Uterus (tissue), 2 donors: ENCODE measurements around the gene STARD10.

Experiments used
- CTCF ChIP-seq, 4 experiments: fragments of 200-600 bp in 2 of 4; fragments of 450-650 bp in 2 of 4; sonication (generic) in 2 of 4; IDR thresholded peaks; one replicate each; pipeline ENCODE4 v1.5.1; 2016 to 2019; ENCODE audit warnings: antibody characterized with exemption in 4 of 4, mild to moderate bottlenecking in 2 of 4, moderate library complexity in 1 of 4
- POLR2A ChIP-seq, 2 donors: fragments of 450-650 bp; IDR thresholded peaks; one replicate each; pipeline ENCODE4 v1.6.1; 2016; ENCODE audit warnings: antibody characterized with exemption in 2 of 2, mild to moderate bottlenecking in 1 of 2, moderate library complexity in 1 of 2

GRCh38 chr11:72736452-72737069, 57.3 kb downstream of the STARD10 start:
- TF ChIP-seq CTCF (IDR thresholded peaks at IDR 0.05) (no peak), POLR2A (IDR thresholded peaks at IDR 0.05) (no peak)
